IMR-90 (cell line): ENCODE data around the gene CDC42EP2.

ENCODE experiments used
- BHLHE40 ChIP-seq: fragments of 150-350 bp; IDR thresholded peaks from 2 replicates; pipeline ENCODE4 v1.6.1; 2016; ENCODE audit warnings: mild to moderate bottlenecking, low read depth, low read length
- MAFK ChIP-seq: IDR thresholded peaks from 2 replicates; pipeline ENCODE4 v1.6.1; 2012; ENCODE audit warnings: low read depth, low read length, improper control_type of control experiment
- MAZ ChIP-seq: IDR thresholded peaks from 2 replicates; pipeline ENCODE4 v1.6.1; 2012; ENCODE audit warnings: low read depth, mild to moderate bottlenecking, low read length, improper control_type of control experiment, moderate library complexity, borderline replicate concordance
- NFE2L2 ChIP-seq: fragments of 150-350 bp; IDR thresholded peaks from 2 replicates; pipeline ENCODE4 v1.6.1; 2016; ENCODE audit warnings: low read depth, mild to moderate bottlenecking, low read length
- POLR2A ChIP-seq: IDR thresholded peaks from 2 replicates; pipeline ENCODE4 v1.6.1; 2012; ENCODE audit warnings: mild to moderate bottlenecking, low read depth, low read length
- RAD21 ChIP-seq: IDR thresholded peaks from 2 replicates; pipeline ENCODE4 v1.6.1; 2012; ENCODE audit warnings: low read length, improper control_type of control experiment
- RCOR1 ChIP-seq: IDR thresholded peaks from 2 replicates; pipeline ENCODE4 v1.6.1; 2012; ENCODE audit warnings: mild to moderate bottlenecking, low read length, improper control_type of control experiment; ENCODE audit not compliant: insufficient replicate concordance
- SMC3 ChIP-seq: fragments of 150-350 bp; IDR thresholded peaks from 2 replicates; pipeline ENCODE4 v1.6.1; 2016; ENCODE audit warnings: low read depth, mild to moderate bottlenecking, antibody characterized with exemption, low read length, moderate library complexity
- TF ChIP-seq, protein P1 (sequence below): conservative IDR thresholded peaks from 2 replicates; pipeline ENCODE4 v1.5.1; 2012; ENCODE audit warnings: mild to moderate bottlenecking, low read depth, low read length, improper control_type of control experiment

DNA sequence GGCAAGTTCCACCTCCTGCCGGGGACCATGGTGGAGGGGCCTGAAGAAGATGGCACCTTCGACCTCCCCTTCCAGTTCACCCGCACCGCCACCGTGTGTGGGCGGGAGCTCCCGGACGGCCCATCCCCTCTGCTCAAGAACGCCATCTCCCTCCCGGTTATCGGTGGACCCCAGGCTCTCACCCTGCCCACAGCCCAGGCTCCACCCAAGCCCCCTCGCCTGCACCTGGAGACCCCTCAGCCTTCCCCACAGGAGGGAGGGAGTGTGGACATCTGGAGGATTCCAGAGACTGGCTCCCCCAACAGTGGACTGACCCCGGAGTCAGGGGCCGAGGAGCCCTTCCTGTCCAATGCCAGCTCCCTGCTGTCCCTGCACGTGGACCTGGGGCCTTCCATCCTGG lies 6.4 kb downstream of the CDC42EP2 start:
- TF ChIP-seq SMC3 (no peak), POLR2A (no peak), NFE2L2 (no peak), RAD21 (no peak), BHLHE40 (no peak), RCOR1 (no peak), MAZ (no peak), MAFK (no peak)
- TF ChIP-seq, protein P1, sequence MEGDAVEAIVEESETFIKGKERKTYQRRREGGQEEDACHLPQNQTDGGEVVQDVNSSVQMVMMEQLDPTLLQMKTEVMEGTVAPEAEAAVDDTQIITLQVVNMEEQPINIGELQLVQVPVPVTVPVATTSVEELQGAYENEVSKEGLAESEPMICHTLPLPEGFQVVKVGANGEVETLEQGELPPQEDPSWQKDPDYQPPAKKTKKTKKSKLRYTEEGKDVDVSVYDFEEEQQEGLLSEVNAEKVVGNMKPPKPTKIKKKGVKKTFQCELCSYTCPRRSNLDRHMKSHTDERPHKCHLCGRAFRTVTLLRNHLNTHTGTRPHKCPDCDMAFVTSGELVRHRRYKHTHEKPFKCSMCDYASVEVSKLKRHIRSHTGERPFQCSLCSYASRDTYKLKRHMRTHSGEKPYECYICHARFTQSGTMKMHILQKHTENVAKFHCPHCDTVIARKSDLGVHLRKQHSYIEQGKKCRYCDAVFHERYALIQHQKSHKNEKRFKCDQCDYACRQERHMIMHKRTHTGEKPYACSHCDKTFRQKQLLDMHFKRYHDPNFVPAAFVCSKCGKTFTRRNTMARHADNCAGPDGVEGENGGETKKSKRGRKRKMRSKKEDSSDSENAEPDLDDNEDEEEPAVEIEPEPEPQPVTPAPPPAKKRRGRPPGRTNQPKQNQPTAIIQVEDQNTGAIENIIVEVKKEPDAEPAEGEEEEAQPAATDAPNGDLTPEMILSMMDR, result no peak
